Heart right ventricle (tissue), 16 donors: Measurements from ENCODE around the gene SPINK2. TPM values are rescaled to one million over a fixed set of nuclear protein-coding genes. Genes with fewer than 3 reads are reported as not detected.

Source experiments
- ATAC-seq, 8 donors: fragments of 200-7000 bp; cut with Tn5 transposase; one replicate each; pipeline ENCODE4 v1.9.1; 2020; ENCODE audit warnings: mild to moderate bottlenecking in 8 of 8, moderate library complexity in 8 of 8, moderate number of reproducible peaks in 1 of 8
- DNase-seq, 2 donors: peaks; one replicate each; pipeline ENCODE4 v3.0.0-alpha.2; 2020
- H3K27ac ChIP-seq, 10 donors: fragments of 200-600 bp; sonication (generic) in 2 of 10; one replicate each; pipeline versions ENCODE4 v1.5.0 to v1.8.0; 2020 to 2022; ENCODE audit warnings: mild to moderate bottlenecking in 3 of 10
- H3K27me3 ChIP-seq, 7 donors: fragments of 200-600 bp; one replicate each; pipeline ENCODE4 v1.8.0; 2021 to 2022; ENCODE audit warnings: mild to moderate bottlenecking in 2 of 7
- H3K36me3 ChIP-seq, 9 donors: fragments of 200-600 bp; sonication (generic) in 1 of 9; one replicate each; pipeline versions ENCODE4 v1.5.0 to v1.8.0; 2020 to 2022; ENCODE audit warnings: mild to moderate bottlenecking in 2 of 9
- H3K4me1 ChIP-seq, 9 donors: fragments of 200-600 bp; sonication (generic) in 1 of 9; one replicate each; pipeline versions ENCODE4 v1.5.0 to v1.8.0; 2020 to 2022; ENCODE audit warnings: mild to moderate bottlenecking in 4 of 9
- H3K4me3 ChIP-seq, 10 donors: fragments of 200-600 bp; sonication (generic) in 2 of 10; one replicate each; pipeline versions ENCODE4 v1.5.0 to v1.8.0; 2020 to 2022; ENCODE audit warnings: mild to moderate bottlenecking in 7 of 10, moderate library complexity in 2 of 10
- H3K9me3 ChIP-seq, 11 donors: fragments of 200-600 bp in 10 of 11; sonication (generic) in 2 of 11; one replicate each; pipeline versions ENCODE4 v1.5.0 to v1.8.0; 2013 to 2022; ENCODE audit warnings: mild to moderate bottlenecking in 2 of 11, control low read depth in 1 of 11, moderate library complexity in 1 of 11
- WGBS, 2 donors: extraction: QIAGEN DNeasy Blood & Tissue Kit; methylation state at CpG; one replicate each; pipeline ENCODE4 v1.1.7; 2013; ENCODE audit warnings: inconsistent platforms in 1 of 2; 5-methylcytosine and 5-hydroxymethylcytosine counted together
- intact Hi-C, 10 donors: fragments of 100-400 bp; cut with DNase I; formaldehyde crosslinking; loops; one replicate each; pipeline versions ENCODE4 v1.11.1 to v1.14.2; 2022
- polyA plus RNA-seq, 2 donors: library from polyadenylated mRNA; stranded (reverse); fragments of 200-250 nt; gene quantifications; one replicate each; pipeline ENCODE4 v1.2.3, GENCODE V29; 2013
- total RNA-seq, 10 donors: library from RNA; stranded (reverse); fragmentation: NEBNext Ultra II Directional in 3 of 10; extraction: Animal tissue kit (Norgen Biotek cat#: 25700) in 3 of 10; gene quantifications; one replicate each; pipeline versions ENCODE4 v1.2.1 to v1.2.4, GENCODE V29; 2021 to 2023
- TF ChIP-seq, protein P1 (sequence below), 9 donors: fragments of 200-600 bp; sonication (generic) in 2 of 9; IDR thresholded peaks; one replicate each; pipeline versions ENCODE4 v1.5.0 to v1.8.0; 2021 to 2022; ENCODE audit warnings: antibody characterized with exemption in 9 of 9, mild to moderate bottlenecking in 5 of 9, moderate library complexity in 1 of 9
- donor health status: Arrhythmogenic right ventricular cardiomyopathy.
- donor health status: ischemic (EF 13 %, LVEDD 7.1; RV severe dilation, severe dysfunction).
- donor health status: healthy with polysubstance abuse.
- donor health status: DM: no; HTN: yes; CAD: no.
- donor health status: DM: no; HTN: no; CAD: no.
- donor health status: ischemic (EF 25% LVEDD 6.9; RV normal size, moderate dysfunction).
- donor health status: ischemic (EF 25% LVEDD 5.7; RV mildly dilated, moderate dysfunction).
- donor health status: healthy.
- donor health status: DM: yes; HTN: yes; CAD: no.
- donor health status: Ischemic cardiomyopathy.
- donor health status: ischemic (EF 35%, LVEDD 5.7; RV mildly dilated, moderate dysfunction).
- donor health status: nonischemic (EF 11% LVEDD 7.7; RV severe dilation, severe dysfunction).
- donor health status: DM: yes; HTN: yes; CAD: no.
- donor health status: PGD.
- donor health status: ischemic (EF 29% LVEDD 5.4; RV normal size, mild dysfunction).
- donor health status: nonischemic (EF 23%, LVEDD 6.1; RV moderate dilation, normal function).

The SPINK2 gene
- total and polyA plus RNA-seq, 12 donors = 0.64 to 0.74 TPM; not detected in 10

DNA sequence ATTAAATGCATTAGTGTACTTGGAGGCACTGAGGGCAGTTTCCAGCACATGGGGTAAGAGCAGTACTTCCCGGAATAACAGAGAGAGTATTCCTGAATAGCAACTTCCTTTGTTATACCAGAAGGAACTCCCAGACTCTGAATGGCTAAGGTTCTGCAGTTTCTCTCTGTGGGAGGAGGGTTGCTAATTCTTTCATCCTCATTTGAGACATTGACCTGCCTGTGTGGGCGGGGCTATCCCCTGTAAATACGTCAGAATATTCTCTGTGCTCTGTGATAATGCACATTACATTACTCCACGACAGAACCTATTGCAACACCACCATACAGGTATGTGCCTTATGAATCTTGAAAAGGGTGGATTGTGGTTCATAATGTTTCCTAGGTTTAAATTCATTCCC, 52.7 kb downstream of the SPINK2 start:
- Histone ChIP-seq H3K36me3 (no peaks in the 10 kb centered on the region), H3K4me1 (peaks cover 0 to 4% (median 0%) of the 10 kb centered on the region in 9 donors), H3K4me3 (no peak overlapping the region), H3K27me3 (no peaks in the 10 kb centered on the region), H3K27ac (no peak overlapping the region), H3K9me3 (no peaks in the 10 kb centered on the region)
- intact Hi-C loops = no loop called here
- DNase-seq (no peak), ATAC-seq (no peak)
- WGBS, 2 donors = 61 to 64% methylated on average over 4 of the region's 4 CpGs
- TF ChIP-seq, protein P1, sequence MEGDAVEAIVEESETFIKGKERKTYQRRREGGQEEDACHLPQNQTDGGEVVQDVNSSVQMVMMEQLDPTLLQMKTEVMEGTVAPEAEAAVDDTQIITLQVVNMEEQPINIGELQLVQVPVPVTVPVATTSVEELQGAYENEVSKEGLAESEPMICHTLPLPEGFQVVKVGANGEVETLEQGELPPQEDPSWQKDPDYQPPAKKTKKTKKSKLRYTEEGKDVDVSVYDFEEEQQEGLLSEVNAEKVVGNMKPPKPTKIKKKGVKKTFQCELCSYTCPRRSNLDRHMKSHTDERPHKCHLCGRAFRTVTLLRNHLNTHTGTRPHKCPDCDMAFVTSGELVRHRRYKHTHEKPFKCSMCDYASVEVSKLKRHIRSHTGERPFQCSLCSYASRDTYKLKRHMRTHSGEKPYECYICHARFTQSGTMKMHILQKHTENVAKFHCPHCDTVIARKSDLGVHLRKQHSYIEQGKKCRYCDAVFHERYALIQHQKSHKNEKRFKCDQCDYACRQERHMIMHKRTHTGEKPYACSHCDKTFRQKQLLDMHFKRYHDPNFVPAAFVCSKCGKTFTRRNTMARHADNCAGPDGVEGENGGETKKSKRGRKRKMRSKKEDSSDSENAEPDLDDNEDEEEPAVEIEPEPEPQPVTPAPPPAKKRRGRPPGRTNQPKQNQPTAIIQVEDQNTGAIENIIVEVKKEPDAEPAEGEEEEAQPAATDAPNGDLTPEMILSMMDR (IDR thresholded peaks at IDR 0.05) = no peak

GRCh38 chr4:56768316-56768715, 53.2 kb downstream of the SPINK2 start:
- no peaks in the 10 kb centered on the region for H3K36me3 ChIP-seq
- TF ChIP-seq, protein P1 (IDR thresholded peaks at IDR 0.05) = no peak
- H3K9me3 ChIP-seq = no peaks in the 10 kb centered on the region
- no peaks in the 10 kb centered on the region for H3K27me3 ChIP-seq
- ATAC-seq (no peak), DNase-seq (no peak)
- intact Hi-C loops = no loop called here
- H3K27ac ChIP-seq = no peak overlapping the region
- no peak overlapping the region for H3K4me3 ChIP-seq
- WGBS, 2 donors = 42 to 53% methylated on average over 3 of the region's 3 CpGs
- H3K4me1 ChIP-seq = peaks cover 0 to 4% (median 0%) of the 10 kb centered on the region in 9 donors

DNA sequence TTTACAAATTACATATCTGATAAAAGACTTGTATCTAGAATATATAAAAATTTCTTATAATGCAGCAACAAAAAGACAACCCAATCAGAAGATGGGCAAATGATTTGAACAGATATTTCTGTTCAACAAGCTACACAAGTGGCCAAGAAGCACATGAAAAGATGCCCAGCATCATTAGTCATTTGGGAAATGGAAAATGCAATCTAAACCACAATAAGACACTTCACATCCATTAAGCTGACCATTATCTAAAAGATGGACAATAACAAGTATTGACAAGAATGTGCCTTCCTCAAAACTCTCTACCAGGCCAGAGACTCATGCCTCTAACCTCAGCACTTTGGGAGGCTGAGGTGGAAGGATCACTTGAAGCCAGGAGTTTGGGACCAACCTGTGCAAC, 53.9 kb downstream of the SPINK2 start:
- Histone ChIP-seq H3K4me3 (no peak overlapping the region), H3K27ac (no peak overlapping the region), H3K4me1 (peaks cover 0 to 4% (median 0%) of the 10 kb centered on the region in 9 donors), H3K27me3 (peaks cover 0 to 5% (median 0%) of the 10 kb centered on the region in 7 donors), H3K36me3 (no peaks in the 10 kb centered on the region), H3K9me3 (no peaks in the 10 kb centered on the region)
- TF ChIP-seq, protein P1 (IDR thresholded peaks at IDR 0.05) = no peak
- intact Hi-C loops = no loop called here
- ATAC-seq = no peak
- DNase-seq = no peak

DNA sequence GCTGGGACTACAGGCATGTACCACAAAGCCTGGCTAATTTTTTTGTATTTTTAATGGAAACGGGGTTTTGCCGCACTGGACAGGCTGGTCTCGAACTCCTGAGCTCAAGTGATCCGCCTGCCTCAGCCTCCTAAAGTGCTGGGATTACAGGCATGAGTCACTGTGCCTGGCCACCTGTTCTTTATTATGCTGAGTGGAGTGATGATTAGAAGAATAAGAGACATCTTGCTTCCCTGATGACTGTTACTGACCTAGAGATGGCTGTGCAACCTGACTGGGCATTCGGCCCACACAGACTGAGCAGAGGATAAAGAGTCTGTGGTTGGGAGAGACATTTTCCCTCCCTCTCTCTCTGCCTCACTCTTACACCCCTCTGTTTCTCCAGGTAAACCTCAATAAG, 56.7 kb downstream of the SPINK2 start:
- TF ChIP-seq, protein P1 (IDR thresholded peaks at IDR 0.05) = no peak
- no peak overlapping the region for H3K4me3 ChIP-seq
- H3K27me3 ChIP-seq = peaks cover 0 to 25% (median 0%) of the 10 kb centered on the region in 7 donors
- DNase-seq (no peak), ATAC-seq (no peak)
- WGBS, 2 donors = 71 to 79% methylated on average over 5 of the region's 5 CpGs
- no peaks in the 10 kb centered on the region for H3K36me3 ChIP-seq
- no peak overlapping the region for H3K27ac ChIP-seq
- intact Hi-C loops = loop anchor here in 1 of 10 donors (2.0 kb wide), 1 partner anchor 40 kb away; no protein-coding TSS in a partner anchor
- no peaks in the 10 kb centered on the region for H3K9me3 ChIP-seq
- peaks cover 0 to 9% (median 0%) of the 10 kb centered on the region in 9 donors for H3K4me1 ChIP-seq
